GM12875 (cell line): Measurements from ENCODE around the gene PI16.

Experiments
- H3K4me3 ChIP-seq: one replicate; pipeline ENCODE4 v1.5.1; 2011; ENCODE audit warnings: low read depth, low read length, control low read depth
- CTCF ChIP-seq: IDR thresholded peaks from 2 replicates; pipeline ENCODE4 v1.5.1; 2011; ENCODE audit warnings: low read depth, mild to moderate bottlenecking, control low read depth, inconsistent platforms, low read length, moderate library complexity, borderline replicate concordance; ENCODE audit not compliant: insufficient read depth

PI16 gene

GRCh38 chr6:36929152-36929551 is 25.4 kb upstream of the PI16 start:
- H3K4me3 ChIP-seq, result no peak overlapping the region
- no peak for TF ChIP-seq CTCF

DNA sequence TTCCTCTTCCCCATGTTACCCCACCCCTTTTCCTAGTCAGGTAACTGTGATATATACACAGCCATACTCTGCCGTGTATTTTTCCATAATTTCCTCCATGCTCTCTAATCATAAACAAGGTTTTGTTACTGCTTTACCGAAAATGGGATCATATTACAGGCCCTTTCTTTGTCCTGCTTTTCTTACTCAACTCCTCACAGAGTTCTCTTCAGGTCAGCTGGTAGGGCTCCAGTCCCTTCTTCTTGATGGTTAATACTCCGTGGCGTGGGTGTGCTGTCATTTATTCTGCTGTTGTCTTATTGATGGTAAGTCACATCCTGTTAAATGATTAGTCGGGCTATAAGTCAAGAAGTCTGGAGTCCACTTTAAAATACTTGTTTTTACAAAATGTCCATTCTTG is 24.9 kb upstream of the PI16 start:
- no peak overlapping the region for H3K4me3 ChIP-seq
- TF ChIP-seq CTCF, result no peak

DNA sequence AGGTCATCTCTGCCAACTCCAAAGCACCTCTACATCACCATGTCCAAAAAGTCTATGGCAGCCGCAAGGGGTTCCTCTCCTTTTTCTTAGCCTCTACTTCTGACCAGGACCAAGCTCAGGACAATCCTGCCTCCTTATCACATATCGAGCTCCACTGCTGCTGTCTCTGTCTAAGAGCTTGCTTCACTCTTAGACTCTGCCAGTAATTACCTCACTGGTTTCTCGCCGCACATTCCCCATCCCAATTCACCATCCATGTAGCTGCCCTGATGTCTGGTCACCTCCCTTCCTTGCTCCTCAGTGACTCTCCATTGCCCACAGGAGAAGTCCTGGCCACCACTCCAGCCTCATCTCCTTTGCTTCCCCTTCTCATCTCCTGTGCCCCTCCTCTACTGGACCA is 24.1 kb upstream of the PI16 start:
- no peak for TF ChIP-seq CTCF
- H3K4me3 ChIP-seq, result no peak overlapping the region

- no peak overlapping the region for H3K4me3 ChIP-seq
- TF ChIP-seq CTCF, result no peak
Observed at GRCh38 chr6:36933102-36933501, 21.4 kb upstream of the PI16 start.

DNA sequence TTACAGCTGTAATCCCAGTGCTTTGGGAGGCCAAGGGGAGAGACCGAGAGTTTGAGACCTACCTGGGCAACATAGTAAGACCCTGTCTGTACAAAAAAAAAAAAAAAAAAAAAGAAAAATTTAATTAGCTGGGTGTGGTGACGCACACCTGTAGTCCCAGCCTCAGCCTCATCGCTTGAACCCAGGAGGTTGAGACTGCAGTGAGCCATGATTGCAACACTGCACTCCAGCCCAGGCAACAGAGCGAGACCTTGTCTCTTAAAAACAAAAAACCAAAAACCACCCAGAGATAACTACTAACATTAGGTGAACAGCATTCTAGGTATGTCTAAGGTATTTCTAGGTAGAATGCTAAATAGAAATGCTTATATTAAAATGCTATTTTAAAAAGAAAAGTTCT is 21.0 kb upstream of the PI16 start:
- no peak for TF ChIP-seq CTCF
- H3K4me3 ChIP-seq, result no peak overlapping the region

DNA sequence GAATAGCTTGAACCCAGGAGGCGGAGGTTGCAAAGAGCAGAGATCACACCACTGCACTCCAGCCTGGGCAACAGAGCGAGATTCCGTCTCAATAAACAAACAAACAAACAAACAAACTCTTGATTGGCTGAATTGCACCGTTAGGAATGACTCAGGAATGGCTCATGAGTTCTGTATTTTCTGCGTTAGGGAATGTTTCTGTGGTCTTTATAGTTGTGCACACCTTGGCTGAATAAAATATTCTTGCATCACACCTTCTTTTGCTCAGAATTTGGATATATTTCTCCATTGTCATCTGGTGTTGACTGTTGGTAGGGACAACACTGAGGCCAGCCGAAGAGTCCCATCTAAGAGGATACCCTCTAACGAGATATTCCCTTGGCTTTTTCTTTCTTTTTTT is 19.6 kb upstream of the PI16 start:
- no peak for TF ChIP-seq CTCF
- no peak overlapping the region for H3K4me3 ChIP-seq

DNA sequence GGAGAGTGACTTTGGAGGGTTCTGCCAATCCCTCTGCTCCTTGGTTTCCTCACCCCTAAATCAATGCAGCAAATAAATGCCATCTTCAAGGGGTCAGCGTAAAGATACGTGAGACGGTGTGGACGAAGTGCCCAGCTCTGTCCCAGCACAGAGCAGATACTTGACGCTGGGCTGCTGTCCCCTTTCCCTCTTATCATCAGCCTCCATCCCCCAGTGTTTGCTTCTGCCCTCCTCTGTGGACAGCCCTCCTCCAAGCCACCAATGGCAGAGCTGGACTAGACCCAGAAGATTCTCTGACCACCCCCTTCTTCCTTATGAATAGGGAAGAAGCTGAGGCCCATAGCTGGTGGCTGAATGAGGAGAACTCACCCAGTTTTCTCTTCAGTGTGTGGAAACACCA is 17.7 kb upstream of the PI16 start:
- no peak for TF ChIP-seq CTCF
- H3K4me3 ChIP-seq, result no peak overlapping the region
